H1 (cell line): ENCODE data around the gene RNU6-9.

ENCODE experiments used
- BACH1 ChIP-seq: IDR thresholded peaks from 2 replicates; pipeline ENCODE4 v1.6.1; 2012; ENCODE audit warnings: low read length, improper control_type of control experiment
- CBX8 ChIP-seq: fragments of 300-800, 300-1000 bp; sonication (generic); IDR thresholded peaks from 2 replicates; pipeline ENCODE4 v1.7.1; 2016; ENCODE audit warnings: low read depth, low read length, borderline replicate concordance
- CTCF ChIP-seq, 3 experiments: IDR thresholded peaks; 1 replicate in 2 of 3; 2 replicates in 1 of 3; pipeline versions ENCODE4 v1.5.1 to v1.6.1; 2011; ENCODE audit warnings: low read length in 3 of 3, mild to moderate bottlenecking in 3 of 3, inconsistent platforms in 2 of 3, low read depth in 1 of 3, moderate library complexity in 1 of 3; ENCODE audit not compliant: insufficient read depth in 1 of 3; ENCODE audit errors: control extremely low read depth in 1 of 3
- EZH2 ChIP-seq: fragments of 200-600 bp; sonication (generic); IDR thresholded peaks from 2 replicates; pipeline ENCODE4 v1.7.1; 2012; ENCODE audit warnings: low read depth, mild to moderate bottlenecking, moderate library complexity, low read length, inconsistent platforms; ENCODE audit not compliant: severe bottlenecking
- HDAC2 ChIP-seq, 2 experiments: fragments of 300-600 bp in 1 of 2; sonication (generic) in 1 of 2; IDR thresholded peaks; 2 replicates each; pipeline ENCODE4 v1.6.1; 2011 to 2012; ENCODE audit warnings: low read depth in 2 of 2, low read length in 2 of 2, mild to moderate bottlenecking in 2 of 2, moderate library complexity in 2 of 2, borderline replicate concordance in 1 of 2, inconsistent platforms in 1 of 2
- POLR2A ChIP-seq, 2 experiments: IDR thresholded peaks; 1 replicate in 1 of 2; 2 replicates in 1 of 2; pipeline ENCODE4 v1.6.1; 2011; ENCODE audit warnings: low read depth in 2 of 2, low read length in 2 of 2, mild to moderate bottlenecking in 2 of 2; ENCODE audit errors: control extremely low read depth in 1 of 2
- POLR2AphosphoS5 ChIP-seq: IDR thresholded peaks from 2 replicates; pipeline ENCODE4 v1.6.1; 2011; ENCODE audit warnings: low read depth, low read length
- RAD21 ChIP-seq, 2 experiments: IDR thresholded peaks in 1 of 2; conservative IDR thresholded peaks in 1 of 2; 2 replicates each; pipeline ENCODE4 v1.6.1; 2011; ENCODE audit warnings: low read depth in 2 of 2, low read length in 2 of 2, improper control_type of control experiment in 1 of 2, inconsistent platforms in 1 of 2, mild to moderate bottlenecking in 1 of 2, moderate library complexity in 1 of 2
- SP1 ChIP-seq: IDR thresholded peaks from 2 replicates; pipeline ENCODE4 v1.6.1; 2011; ENCODE audit warnings: low read depth, low read length
- SP4 ChIP-seq: IDR thresholded peaks from 2 replicates; pipeline ENCODE4 v1.6.1; 2012; ENCODE audit warnings: low read length, inconsistent platforms
- TAF1 ChIP-seq: IDR thresholded peaks from 2 replicates; pipeline ENCODE4 v1.6.1; 2011; ENCODE audit warnings: mild to moderate bottlenecking, low read depth, low read length
- USF2 ChIP-seq: IDR thresholded peaks from 2 replicates; pipeline ENCODE4 v1.6.1; 2011; ENCODE audit warnings: low read length, improper control_type of control experiment

- TF ChIP-seq HDAC2 (IDR thresholded peaks at IDR 0.05; ENCODE audit: borderline replicate concordance in 1 of 2, low read depth in 2 of 2, low read length in 2 of 2) (no peak), EZH2 (no peak), POLR2AphosphoS5 (no peak), TAF1 (no peak), SP4 (no peak), CTCF (IDR thresholded peaks at IDR 0.05; ENCODE audit: control extremely low read depth in 1 of 3, insufficient read depth in 1 of 3, low read depth in 1 of 3, low read length in 3 of 3) (no peak), BACH1 (no peak), SP1 (no peak), USF2 (no peak), CBX8 (no peak), RAD21 (IDR thresholded peaks at IDR 0.05 in 1 of 2, conservative IDR thresholded peaks at IDR 0.05 in 1 of 2; ENCODE audit: low read depth in 2 of 2, low read length in 2 of 2) (no peak), POLR2A (IDR thresholded peaks at IDR 0.05; ENCODE audit: control extremely low read depth in 1 of 2, low read depth in 2 of 2, low read length in 2 of 2) (no peak)
These were observed 38.1 kb upstream of the RNU6-9 start for GRCh38 chr19:855142-855541.
